ENCODE results near the gene LIM2. TPM values are rescaled to one million over a fixed set of nuclear protein-coding genes. Genes with fewer than 3 reads are reported as not detected.

LIM2 gene
- total and polyA plus RNA-seq, 2 of the 8 experiments (the other 6 are each of a cell fraction or from before 2014, with no cell fraction given) = not detected

DNA sequence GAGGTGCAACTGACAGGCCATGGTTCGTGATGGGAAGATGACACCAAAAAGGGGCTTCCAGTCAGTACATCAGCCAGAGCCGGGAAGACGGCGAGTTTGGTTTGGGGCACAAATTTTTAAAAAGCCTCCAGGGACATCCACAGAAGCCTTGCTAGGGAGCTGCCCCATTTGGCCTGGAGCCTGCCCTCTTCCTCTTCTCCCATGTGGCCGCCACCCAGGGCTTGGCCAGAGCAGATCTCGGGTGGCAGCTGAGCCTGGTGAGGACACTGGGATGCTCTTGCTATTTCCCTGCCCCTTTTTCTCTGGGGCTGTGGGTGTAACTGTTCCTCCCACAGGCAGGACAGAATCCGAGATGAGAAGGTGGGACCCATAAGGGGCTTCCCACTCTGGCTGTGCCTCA lies 29.8 kb downstream of the LIM2 start (continued):
- TF ChIP-seq, protein P1, sequence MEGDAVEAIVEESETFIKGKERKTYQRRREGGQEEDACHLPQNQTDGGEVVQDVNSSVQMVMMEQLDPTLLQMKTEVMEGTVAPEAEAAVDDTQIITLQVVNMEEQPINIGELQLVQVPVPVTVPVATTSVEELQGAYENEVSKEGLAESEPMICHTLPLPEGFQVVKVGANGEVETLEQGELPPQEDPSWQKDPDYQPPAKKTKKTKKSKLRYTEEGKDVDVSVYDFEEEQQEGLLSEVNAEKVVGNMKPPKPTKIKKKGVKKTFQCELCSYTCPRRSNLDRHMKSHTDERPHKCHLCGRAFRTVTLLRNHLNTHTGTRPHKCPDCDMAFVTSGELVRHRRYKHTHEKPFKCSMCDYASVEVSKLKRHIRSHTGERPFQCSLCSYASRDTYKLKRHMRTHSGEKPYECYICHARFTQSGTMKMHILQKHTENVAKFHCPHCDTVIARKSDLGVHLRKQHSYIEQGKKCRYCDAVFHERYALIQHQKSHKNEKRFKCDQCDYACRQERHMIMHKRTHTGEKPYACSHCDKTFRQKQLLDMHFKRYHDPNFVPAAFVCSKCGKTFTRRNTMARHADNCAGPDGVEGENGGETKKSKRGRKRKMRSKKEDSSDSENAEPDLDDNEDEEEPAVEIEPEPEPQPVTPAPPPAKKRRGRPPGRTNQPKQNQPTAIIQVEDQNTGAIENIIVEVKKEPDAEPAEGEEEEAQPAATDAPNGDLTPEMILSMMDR (IDR thresholded peaks at IDR 0.05; ENCODE audit: control extremely low read depth in 1 of 3, insufficient read depth in 1 of 3, low read depth in 1 of 3, low read length in 3 of 3) = no peak
- no peak for TF ChIP-seq SIRT6 (IDR thresholded peaks at IDR 0.05; ENCODE audit: low read length)
- no peak for TF ChIP-seq KDM5A (IDR thresholded peaks at IDR 0.05; ENCODE audit: low read length)
- no peak for TF ChIP-seq SP4 (IDR thresholded peaks at IDR 0.05; ENCODE audit: low read length)
- no peak for TF ChIP-seq POU5F1 (IDR thresholded peaks at IDR 0.05; ENCODE audit: low read depth, low read length)
- no peak for TF ChIP-seq JUN (IDR thresholded peaks at IDR 0.05; ENCODE audit: low read depth, low read length)
- TF ChIP-seq CHD2 (IDR thresholded peaks at IDR 0.05; ENCODE audit: low read length) = no peak

Measured in H1 (cell line).